Neural cell (in vitro differentiated cells): ENCODE results near the gene TBC1D5.

ENCODE experiments used
- CTCF ChIP-seq: fragments of 450-650 bp; IDR thresholded peaks from 2 replicates; pipeline ENCODE4 v1.5.1; 2014; ENCODE audit warnings: antibody characterized with exemption, mild to moderate bottlenecking, moderate library complexity; ENCODE audit not compliant: poor library complexity, severe bottlenecking
- EP300 ChIP-seq: fragments of 450-650 bp; conservative IDR thresholded peaks from 2 replicates; pipeline ENCODE4 v1.6.1; 2014; ENCODE audit warnings: antibody characterized with exemption, mild to moderate bottlenecking, moderate library complexity; ENCODE audit not compliant: poor library complexity, severe bottlenecking
- EZH2 ChIP-seq: fragments of 200-600, 300-800 bp; shearing (Covaris generic), sonication (generic); IDR thresholded peaks from 2 replicates; pipeline ENCODE4 v1.6.1; 2014; ENCODE audit warnings: antibody characterized with exemption, low read length, borderline replicate concordance, mild to moderate bottlenecking; ENCODE audit not compliant: insufficient read depth, poor library complexity, severe bottlenecking
- POLR2AphosphoS5 ChIP-seq: IDR thresholded peaks from 2 replicates; pipeline ENCODE4 v1.6.1; 2012
- SMC3 ChIP-seq: fragments of 450-650 bp; conservative IDR thresholded peaks from 2 replicates; pipeline ENCODE4 v1.6.1; 2014; ENCODE audit warnings: antibody characterized with exemption, mild to moderate bottlenecking, moderate library complexity; ENCODE audit not compliant: poor library complexity
- TAF1 ChIP-seq: IDR thresholded peaks from 2 replicates; pipeline ENCODE4 v1.6.1; 2012; ENCODE audit warnings: low read depth

GRCh38 chr3:17384567-17385296, 357.7 kb downstream of the TBC1D5 start:
- TF ChIP-seq CTCF (no peak), POLR2AphosphoS5 (no peak), EZH2 (no peak), TAF1 (no peak), EP300 (no peak), SMC3 (no peak)
